SK-N-SH treated with all-trans-retinoic acid at 6 μM for 48 hours (cell line): Measurements from ENCODE around the gene TOX2.

Experiments
- ATAC-seq: fragments of 200-7000 bp; cut with Tn5 transposase; 3 replicates; pipeline ENCODE4 v1.9.1; 2020; ENCODE audit warnings: mild to moderate bottlenecking, moderate library complexity
- ARNTL ChIP-seq: fragments of 450-650 bp; formaldehyde crosslinking; IDR thresholded peaks from 2 replicates; pipeline ENCODE4 v1.5.0; 2020; ENCODE audit warnings: low read depth, mild to moderate bottlenecking, moderate library complexity, borderline replicate concordance
- BACH2 ChIP-seq: fragments of 250-450 bp; sonication (Bioruptor Pico); IDR thresholded peaks from 2 replicates; pipeline ENCODE4 v1.9.0; 2021; ENCODE audit warnings: mild to moderate bottlenecking, borderline replicate concordance
- CSDC2 ChIP-seq: fragments of 250-450 bp; sonication (Bioruptor Pico); IDR thresholded peaks from 2 replicates; pipeline ENCODE4 v1.5.0; 2020; ENCODE audit warnings: mild to moderate bottlenecking, moderate library complexity
- CSRNP3 ChIP-seq: fragments of 250-450 bp; sonication (Bioruptor Pico); IDR thresholded peaks from 2 replicates; pipeline ENCODE4 v1.5.1; 2021; ENCODE audit warnings: mild to moderate bottlenecking, moderate library complexity
- ESRRG ChIP-seq: fragments of 250-450 bp; sonication (Bioruptor Pico); IDR thresholded peaks from 2 replicates; pipeline ENCODE4 v1.6.1; 2021; ENCODE audit warnings: mild to moderate bottlenecking
- GLIS3 ChIP-seq: fragments of 250-450 bp; sonication (Bioruptor Pico); IDR thresholded peaks from 2 replicates; pipeline ENCODE4 v1.5.0; 2020; ENCODE audit warnings: mild to moderate bottlenecking, moderate library complexity
- ISL1 ChIP-seq: fragments of 250-450 bp; sonication (Bioruptor Pico); IDR thresholded peaks from 2 replicates; pipeline ENCODE4 v2.1.2; 2022; ENCODE audit warnings: mild to moderate bottlenecking, moderate library complexity
- OSR1 ChIP-seq: fragments of 250-450 bp; sonication (Bioruptor Pico); IDR thresholded peaks from 2 replicates; pipeline ENCODE4 v1.8.0; 2022; ENCODE audit warnings: moderate library complexity, mild to moderate bottlenecking, inconsistent platforms
- PPARA ChIP-seq: fragments of 250-450 bp; sonication (Bioruptor Pico); IDR thresholded peaks from 2 replicates; pipeline ENCODE4 v1.5.0; 2020; ENCODE audit warnings: mild to moderate bottlenecking, borderline replicate concordance
- RARB ChIP-seq: fragments of 250-450 bp; sonication (Bioruptor Pico); IDR thresholded peaks from 2 replicates; pipeline ENCODE4 v1.8.0; 2021; ENCODE audit warnings: mild to moderate bottlenecking, moderate library complexity
- TCF4 ChIP-seq: fragments of 250-450 bp; sonication (Bioruptor Pico); IDR thresholded peaks from 2 replicates; pipeline ENCODE4 v1.8.0; 2021; ENCODE audit warnings: mild to moderate bottlenecking, moderate library complexity, borderline replicate concordance
- TOX ChIP-seq: fragments of 250-450 bp; sonication (Bioruptor Pico); IDR thresholded peaks from 2 replicates; pipeline ENCODE4 v1.8.0; 2021; ENCODE audit warnings: mild to moderate bottlenecking, moderate library complexity, borderline replicate concordance
- ZFP3 ChIP-seq: fragments of 250-450 bp; sonication (Bioruptor Pico); IDR thresholded peaks from 2 replicates; pipeline ENCODE4 v1.5.0; 2020; ENCODE audit warnings: mild to moderate bottlenecking, moderate library complexity
- ZNF565 ChIP-seq: fragments of 450-650 bp; formaldehyde crosslinking; conservative IDR thresholded peaks from 2 replicates; pipeline ENCODE4 v1.5.0; 2020; ENCODE audit warnings: low read depth, mild to moderate bottlenecking, moderate library complexity
- ZNF70 ChIP-seq: fragments of 450-650 bp; formaldehyde crosslinking; IDR thresholded peaks from 2 replicates; pipeline ENCODE4 v1.5.0; 2020; ENCODE audit warnings: mild to moderate bottlenecking, moderate library complexity
- ZNF8 ChIP-seq: fragments of 450-650 bp; formaldehyde crosslinking; IDR thresholded peaks from 2 replicates; pipeline ENCODE4 v1.5.0; 2020; ENCODE audit warnings: mild to moderate bottlenecking, moderate library complexity
- TF ChIP-seq, protein P1 (sequence below): fragments of 250-450 bp; sonication (Bioruptor Pico); IDR thresholded peaks from 2 replicates; pipeline ENCODE4 v1.8.0; 2020; ENCODE audit warnings: mild to moderate bottlenecking, moderate library complexity, borderline replicate concordance
- TF ChIP-seq, protein P2 (sequence below): fragments of 250-450 bp; sonication (Bioruptor Pico); IDR thresholded peaks from 2 replicates; pipeline ENCODE4 v1.5.0; 2020; ENCODE audit warnings: mild to moderate bottlenecking, moderate library complexity
- TF ChIP-seq, protein P3 (sequence below): fragments of 250-450 bp; sonication (Bioruptor Pico); IDR thresholded peaks from 2 replicates; pipeline ENCODE4 v1.8.0; 2021; ENCODE audit warnings: low read depth, mild to moderate bottlenecking, moderate library complexity, borderline replicate concordance
- TF ChIP-seq, protein P4 (sequence below): fragments of 250-450 bp; sonication (Bioruptor Pico); IDR thresholded peaks from 2 replicates; pipeline ENCODE4 v1.5.1; 2020; ENCODE audit warnings: low read depth, mild to moderate bottlenecking, moderate library complexity

TOX2 gene

DNA sequence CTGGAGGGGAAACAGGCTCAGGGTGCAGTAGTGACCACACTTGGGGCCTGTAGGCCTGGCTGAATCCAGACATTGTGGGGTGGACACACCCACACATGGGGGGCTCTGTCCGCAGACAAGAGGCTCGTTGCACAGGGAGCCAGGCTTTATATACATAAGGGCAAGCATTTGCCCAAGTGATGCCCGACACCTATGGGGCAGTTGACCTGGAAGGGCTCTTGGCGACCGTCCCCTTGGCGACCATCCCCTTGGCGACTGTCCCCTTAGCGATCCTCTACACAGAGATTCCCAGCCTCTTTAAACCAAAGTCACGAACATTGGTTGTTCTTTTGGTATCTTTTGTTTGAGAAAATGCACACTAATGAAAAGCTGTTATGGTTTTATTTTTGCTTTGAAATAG lies 2.7 kb downstream of the TOX2 start:
- ATAC-seq: no peak
- TF ChIP-seq ZNF8 (CRISPR knock-in tag) (no peak), TCF4 (CRISPR knock-in tag) (no peak), BACH2 (no peak), ZNF70 (CRISPR knock-in tag) (no peak)
- TF ChIP-seq, protein P1, sequence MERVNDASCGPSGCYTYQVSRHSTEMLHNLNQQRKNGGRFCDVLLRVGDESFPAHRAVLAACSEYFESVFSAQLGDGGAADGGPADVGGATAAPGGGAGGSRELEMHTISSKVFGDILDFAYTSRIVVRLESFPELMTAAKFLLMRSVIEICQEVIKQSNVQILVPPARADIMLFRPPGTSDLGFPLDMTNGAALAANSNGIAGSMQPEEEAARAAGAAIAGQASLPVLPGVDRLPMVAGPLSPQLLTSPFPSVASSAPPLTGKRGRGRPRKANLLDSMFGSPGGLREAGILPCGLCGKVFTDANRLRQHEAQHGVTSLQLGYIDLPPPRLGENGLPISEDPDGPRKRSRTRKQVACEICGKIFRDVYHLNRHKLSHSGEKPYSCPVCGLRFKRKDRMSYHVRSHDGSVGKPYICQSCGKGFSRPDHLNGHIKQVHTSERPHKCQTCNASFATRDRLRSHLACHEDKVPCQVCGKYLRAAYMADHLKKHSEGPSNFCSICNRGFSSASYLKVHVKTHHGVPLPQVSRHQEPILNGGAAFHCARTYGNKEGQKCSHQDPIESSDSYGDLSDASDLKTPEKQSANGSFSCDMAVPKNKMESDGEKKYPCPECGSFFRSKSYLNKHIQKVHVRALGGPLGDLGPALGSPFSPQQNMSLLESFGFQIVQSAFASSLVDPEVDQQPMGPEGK: no peak

DNA sequence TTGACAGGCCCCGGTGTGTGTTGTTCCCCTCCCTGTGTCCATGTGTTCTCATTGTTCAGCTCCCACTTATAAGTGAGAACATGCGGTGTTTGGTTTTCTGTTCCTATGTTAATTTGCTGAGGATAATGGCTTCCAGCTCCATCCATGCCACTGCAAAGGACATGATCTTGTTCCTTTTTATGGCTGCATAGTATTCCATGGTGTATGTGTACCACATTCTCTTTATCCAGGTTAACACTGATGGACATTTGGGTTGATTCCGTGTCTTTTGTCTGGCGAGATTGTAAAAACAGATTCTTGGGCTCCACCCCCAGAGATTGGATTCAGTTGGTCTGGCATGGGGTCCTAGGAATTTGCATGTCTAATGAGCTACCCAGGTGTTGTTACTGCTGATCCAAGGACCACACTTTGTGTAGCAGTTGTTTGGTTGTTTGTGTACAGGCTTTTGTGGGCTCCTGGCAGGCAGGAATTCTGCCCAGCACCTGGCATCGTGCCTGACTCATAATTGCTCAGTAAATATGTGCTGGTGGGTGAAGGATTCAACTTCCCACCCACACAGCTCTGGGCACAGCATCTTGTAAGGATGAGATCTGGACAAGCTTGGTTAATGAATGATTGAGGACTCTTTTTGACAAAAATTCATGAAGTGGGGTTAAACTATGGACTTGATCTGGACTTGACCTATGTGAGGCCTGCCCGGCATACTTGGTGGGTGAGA lies 5.2 kb downstream of the TOX2 start:
- TF ChIP-seq ZNF8 (CRISPR knock-in tag): peak; percentile 67; the same call in 1 of the 2 replicates
- TF ChIP-seq, protein P2, sequence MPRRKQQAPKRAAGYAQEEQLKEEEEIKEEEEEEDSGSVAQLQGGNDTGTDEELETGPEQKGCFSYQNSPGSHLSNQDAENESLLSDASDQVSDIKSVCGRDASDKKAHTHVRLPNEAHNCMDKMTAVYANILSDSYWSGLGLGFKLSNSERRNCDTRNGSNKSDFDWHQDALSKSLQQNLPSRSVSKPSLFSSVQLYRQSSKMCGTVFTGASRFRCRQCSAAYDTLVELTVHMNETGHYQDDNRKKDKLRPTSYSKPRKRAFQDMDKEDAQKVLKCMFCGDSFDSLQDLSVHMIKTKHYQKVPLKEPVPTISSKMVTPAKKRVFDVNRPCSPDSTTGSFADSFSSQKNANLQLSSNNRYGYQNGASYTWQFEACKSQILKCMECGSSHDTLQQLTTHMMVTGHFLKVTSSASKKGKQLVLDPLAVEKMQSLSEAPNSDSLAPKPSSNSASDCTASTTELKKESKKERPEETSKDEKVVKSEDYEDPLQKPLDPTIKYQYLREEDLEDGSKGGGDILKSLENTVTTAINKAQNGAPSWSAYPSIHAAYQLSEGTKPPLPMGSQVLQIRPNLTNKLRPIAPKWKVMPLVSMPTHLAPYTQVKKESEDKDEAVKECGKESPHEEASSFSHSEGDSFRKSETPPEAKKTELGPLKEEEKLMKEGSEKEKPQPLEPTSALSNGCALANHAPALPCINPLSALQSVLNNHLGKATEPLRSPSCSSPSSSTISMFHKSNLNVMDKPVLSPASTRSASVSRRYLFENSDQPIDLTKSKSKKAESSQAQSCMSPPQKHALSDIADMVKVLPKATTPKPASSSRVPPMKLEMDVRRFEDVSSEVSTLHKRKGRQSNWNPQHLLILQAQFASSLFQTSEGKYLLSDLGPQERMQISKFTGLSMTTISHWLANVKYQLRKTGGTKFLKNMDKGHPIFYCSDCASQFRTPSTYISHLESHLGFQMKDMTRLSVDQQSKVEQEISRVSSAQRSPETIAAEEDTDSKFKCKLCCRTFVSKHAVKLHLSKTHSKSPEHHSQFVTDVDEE: no peak

GRCh38 chr20:43920797-43921196 lies 6.1 kb downstream of the TOX2 start:
- TF ChIP-seq, protein P2: no peak
- TF ChIP-seq ARNTL (CRISPR knock-in tag) (no peak), GLIS3 (CRISPR knock-in tag) (no peak), CSRNP3 (CRISPR knock-in tag) (no peak), PPARA (CRISPR knock-in tag) (no peak), ZFP3 (CRISPR knock-in tag) (no peak), RARB (no peak), ZNF565 (no peak), ISL1 (CRISPR knock-in tag) (no peak), CSDC2 (CRISPR knock-in tag) (no peak), TOX (CRISPR knock-in tag) (no peak), ESRRG (no peak), BACH2 (no peak), ZNF8 (CRISPR knock-in tag) (no peak), OSR1 (CRISPR knock-in tag) (no peak), ZNF70 (CRISPR knock-in tag) (no peak)
- TF ChIP-seq, protein P1: no peak
- TF ChIP-seq, protein P3, sequence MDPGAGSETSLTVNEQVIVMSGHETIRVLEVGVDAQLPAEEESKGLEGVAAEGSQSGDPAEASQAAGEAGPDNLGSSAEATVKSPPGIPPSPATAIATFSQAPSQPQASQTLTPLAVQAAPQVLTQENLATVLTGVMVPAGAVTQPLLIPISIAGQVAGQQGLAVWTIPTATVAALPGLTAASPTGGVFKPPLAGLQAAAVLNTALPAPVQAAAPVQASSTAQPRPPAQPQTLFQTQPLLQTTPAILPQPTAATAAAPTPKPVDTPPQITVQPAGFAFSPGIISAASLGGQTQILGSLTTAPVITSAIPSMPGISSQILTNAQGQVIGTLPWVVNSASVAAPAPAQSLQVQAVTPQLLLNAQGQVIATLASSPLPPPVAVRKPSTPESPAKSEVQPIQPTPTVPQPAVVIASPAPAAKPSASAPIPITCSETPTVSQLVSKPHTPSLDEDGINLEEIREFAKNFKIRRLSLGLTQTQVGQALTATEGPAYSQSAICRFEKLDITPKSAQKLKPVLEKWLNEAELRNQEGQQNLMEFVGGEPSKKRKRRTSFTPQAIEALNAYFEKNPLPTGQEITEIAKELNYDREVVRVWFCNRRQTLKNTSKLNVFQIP (CRISPR knock-in tag): no peak
- TF ChIP-seq, protein P4, sequence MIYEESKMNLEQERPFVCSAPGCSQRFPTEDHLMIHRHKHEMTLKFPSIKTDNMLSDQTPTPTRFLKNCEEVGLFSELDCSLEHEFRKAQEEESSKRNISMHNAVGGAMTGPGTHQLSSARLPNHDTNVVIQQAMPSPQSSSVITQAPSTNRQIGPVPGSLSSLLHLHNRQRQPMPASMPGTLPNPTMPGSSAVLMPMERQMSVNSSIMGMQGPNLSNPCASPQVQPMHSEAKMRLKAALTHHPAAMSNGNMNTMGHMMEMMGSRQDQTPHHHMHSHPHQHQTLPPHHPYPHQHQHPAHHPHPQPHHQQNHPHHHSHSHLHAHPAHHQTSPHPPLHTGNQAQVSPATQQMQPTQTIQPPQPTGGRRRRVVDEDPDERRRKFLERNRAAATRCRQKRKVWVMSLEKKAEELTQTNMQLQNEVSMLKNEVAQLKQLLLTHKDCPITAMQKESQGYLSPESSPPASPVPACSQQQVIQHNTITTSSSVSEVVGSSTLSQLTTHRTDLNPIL (CRISPR knock-in tag): no peak
- ATAC-seq: no peak

More for the DNA sequence above, 5.2 kb downstream of the TOX2 start:
- ATAC-seq: no peak
